ENCODE results near the gene LRRC32. TPM values are rescaled to one million over a fixed set of nuclear protein-coding genes. Genes with fewer than 3 reads are reported as not detected.

LRRC32 gene
- total RNA-seq, 1 donor from 2014 or later: 0.77 TPM

GRCh38 chr11:76716268-76716667 is 45.7 kb upstream of the LRRC32 start:
- Mint-ChIP-seq H3K9me3 (no peaks in the 10 kb centered on the region), H3K4me3 (no peak overlapping the region), H3K27me3 (ENCODE audit: low read depth) (no peaks in the 10 kb centered on the region), H3K36me3 (ENCODE audit: low read depth) (no peaks in the 10 kb centered on the region), H3K4me1 (no peaks in the 10 kb centered on the region), H3K27ac (ENCODE audit: unreplicated experiment) (no peak overlapping the region)
- DNase-seq (ENCODE audit: low read depth, low spot score): no peak
- no peak for TF ChIP-seq CTCF (conservative IDR thresholded peaks at IDR 0.05)

GRCh38 chr11:76714493-76714892 is 43.9 kb upstream of the LRRC32 start:
- Mint-ChIP-seq H3K4me1 (no peaks in the 10 kb centered on the region), H3K9me3 (no peaks in the 10 kb centered on the region), H3K27ac (ENCODE audit: unreplicated experiment) (peak overlapping the region; percentile 45), H3K27me3 (ENCODE audit: low read depth) (no peaks in the 10 kb centered on the region), H3K4me3 (no peak overlapping the region), H3K36me3 (ENCODE audit: low read depth) (no peaks in the 10 kb centered on the region)
- no peak for TF ChIP-seq CTCF (conservative IDR thresholded peaks at IDR 0.05)
- no peak for DNase-seq (ENCODE audit: low read depth, low spot score)

DNA sequence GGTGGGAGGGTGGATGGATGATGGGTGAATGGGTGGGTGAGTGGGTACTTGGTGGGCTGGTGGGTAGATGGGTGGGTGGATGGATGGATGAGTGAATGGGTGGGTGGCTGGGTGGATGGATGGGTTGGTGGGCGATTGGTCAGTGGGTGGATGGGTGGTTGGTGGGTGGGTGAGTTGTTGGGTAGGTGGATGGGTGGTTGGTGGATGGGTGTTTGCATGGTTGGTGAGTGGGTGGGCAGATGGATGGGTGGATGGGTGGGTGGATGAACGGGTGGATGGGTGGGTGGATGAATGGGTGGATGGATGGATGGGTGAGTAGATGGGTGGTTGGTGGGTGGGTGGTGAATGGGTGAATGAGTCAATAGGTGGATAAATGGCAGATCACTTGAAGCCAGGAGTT is 43.0 kb upstream of the LRRC32 start:
- H3K4me3 Mint-ChIP-seq: no peak overlapping the region
- H3K9me3 Mint-ChIP-seq: no peaks in the 10 kb centered on the region
- H3K36me3 Mint-ChIP-seq (ENCODE audit: low read depth): no peaks in the 10 kb centered on the region
- H3K27ac Mint-ChIP-seq (ENCODE audit: unreplicated experiment): no peak overlapping the region
- no peak for TF ChIP-seq CTCF (conservative IDR thresholded peaks at IDR 0.05)
- no peaks in the 10 kb centered on the region for H3K27me3 Mint-ChIP-seq (ENCODE audit: low read depth)
- DNase-seq (ENCODE audit: low read depth, low spot score): no peak
- no peaks in the 10 kb centered on the region for H3K4me1 Mint-ChIP-seq

- H3K36me3 Mint-ChIP-seq (ENCODE audit: low read depth): no peaks in the 10 kb centered on the region
- no peaks in the 10 kb centered on the region for H3K27me3 Mint-ChIP-seq (ENCODE audit: low read depth)
- peak overlapping the region; percentile 62 for H3K27ac Mint-ChIP-seq (ENCODE audit: unreplicated experiment)
- H3K9me3 Mint-ChIP-seq: no peaks in the 10 kb centered on the region
- no peak overlapping the region for H3K4me3 Mint-ChIP-seq
- no peak for TF ChIP-seq CTCF (conservative IDR thresholded peaks at IDR 0.05)
- H3K4me1 Mint-ChIP-seq: no peaks in the 10 kb centered on the region
- no peak for DNase-seq (ENCODE audit: low read depth, low spot score)
Measured at GRCh38 chr11:76712125-76712524, 41.6 kb upstream of the LRRC32 start.

DNA sequence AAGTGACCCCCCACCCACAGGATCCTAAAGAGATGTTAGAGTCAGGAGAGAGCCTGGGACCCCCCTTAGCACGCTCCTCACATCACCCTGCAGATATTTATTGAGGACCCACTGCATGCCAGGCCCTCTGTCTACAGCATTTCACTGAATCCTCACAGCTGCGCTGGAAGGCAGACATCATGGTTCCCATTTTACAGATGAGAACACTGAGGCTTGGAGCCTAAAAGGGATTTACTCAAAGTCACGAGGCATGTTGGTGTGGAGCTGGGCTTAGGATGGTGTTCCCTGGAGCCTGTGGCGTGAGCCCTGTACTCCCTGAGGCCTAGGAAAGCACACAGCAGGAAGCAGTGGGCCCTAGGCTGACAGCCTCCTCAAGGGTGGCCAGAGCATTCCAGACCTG is 39.2 kb upstream of the LRRC32 start:
- no peaks in the 10 kb centered on the region for H3K9me3 Mint-ChIP-seq
- no peaks in the 10 kb centered on the region for H3K4me1 Mint-ChIP-seq
- no peak for TF ChIP-seq CTCF (conservative IDR thresholded peaks at IDR 0.05)
- H3K4me3 Mint-ChIP-seq: no peak overlapping the region
- H3K36me3 Mint-ChIP-seq (ENCODE audit: low read depth): no peaks in the 10 kb centered on the region
- H3K27me3 Mint-ChIP-seq (ENCODE audit: low read depth): no peaks in the 10 kb centered on the region
- DNase-seq (ENCODE audit: low read depth, low spot score): no peak
- no peak overlapping the region for H3K27ac Mint-ChIP-seq (ENCODE audit: unreplicated experiment)
